ENCODE data around the gene C1QL2. TPM values are rescaled to one million over a fixed set of nuclear protein-coding genes. Genes with fewer than 3 reads are reported as not detected.
A peak's percentile ranks its signal among the peaks of the same experiment; 100 is the strongest.

The C1QL2 gene
- total and polyA plus RNA-seq, 2 experiments from 2014 or later = 0.69 to 0.87 TPM

DNA sequence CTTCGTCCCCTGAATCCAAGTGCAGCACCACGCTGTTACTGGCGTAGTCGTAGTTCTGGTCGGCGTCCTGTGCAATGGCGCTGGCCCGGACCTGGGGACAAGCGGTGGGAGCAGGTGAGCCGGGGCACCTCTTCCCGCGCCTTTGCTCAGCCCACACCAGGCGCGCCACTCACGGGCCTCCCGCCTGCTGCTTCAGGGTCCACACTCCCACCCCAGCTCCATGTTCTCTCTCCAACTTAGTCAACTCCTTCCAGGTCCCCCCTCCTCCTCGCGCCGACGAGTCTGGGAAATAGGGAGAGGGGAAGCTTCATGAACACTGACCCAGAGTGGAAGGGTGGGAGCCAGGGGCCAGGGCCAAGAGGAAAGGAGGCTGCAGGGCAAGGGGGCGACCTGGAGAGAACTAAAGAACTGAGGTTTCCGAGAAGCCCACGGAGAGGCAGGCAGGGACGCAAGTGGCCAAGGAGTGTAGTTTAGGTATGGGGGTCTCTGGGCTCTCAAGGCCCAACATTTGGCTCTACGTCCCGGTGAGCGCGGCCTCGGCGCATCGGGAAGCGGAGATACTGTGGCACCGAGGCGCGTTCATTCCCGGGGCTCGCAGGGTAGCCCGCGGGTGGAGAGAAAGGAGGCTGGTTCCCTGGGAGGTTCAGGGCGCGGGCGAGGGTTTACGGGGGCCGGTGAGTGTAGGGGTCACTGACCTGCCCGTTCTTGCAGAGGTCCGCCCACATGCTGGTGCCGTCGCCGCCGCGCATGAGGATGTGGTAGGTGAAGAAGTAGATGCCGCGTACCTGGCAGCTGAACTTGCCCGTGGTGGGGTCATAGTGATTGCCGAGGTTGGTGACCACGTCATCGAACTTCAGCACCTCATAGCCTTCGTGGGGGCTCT, 1.4 kb downstream of the C1QL2 start:
- Histone ChIP-seq H2AFZ (peak overlapping the region; percentile 96), H4K20me1 (replicated peaks; ENCODE audit: insufficient read depth) (no peaks in the 10 kb centered on the region), H3K79me2 (replicated peaks; ENCODE audit: insufficient read depth) (no peaks in the 10 kb centered on the region), H3K27me3 (ENCODE audit: insufficient read depth) (peaks cover 58% of the 10 kb centered on the region), H3K4me1 (ENCODE audit: insufficient read depth) (peaks cover 21% of the 10 kb centered on the region), H3K4me2 (peak overlapping the region; percentile 94), H3K4me3 (peak overlapping the region; percentile 88), H3F3A (replicated peaks; ENCODE audit: low read depth) (no peaks in the 10 kb centered on the region; the same call in 1 of the 2 replicates), H3K9me2 (ENCODE audit: insufficient read depth) (no peaks in the 10 kb centered on the region), H3K27ac (ENCODE audit: low read depth) (no peak overlapping the region), H3K36me3 (ENCODE audit: insufficient read depth) (no peaks in the 10 kb centered on the region)
- TF ChIP-seq EZH2 (IDR thresholded peaks at IDR 0.05; ENCODE audit: low read depth, unreplicated experiment) (peak; percentile 65), CREB1 (CRISPR knock-in tag; IDR thresholded peaks at IDR 0.05; ENCODE audit: low read depth) (no peak)
- DNase-seq (ENCODE audit: low spot score) = peak; percentile 57
- H3K27ac Mint-ChIP-seq = no peak overlapping the region; the same call in 1 of the 2 replicates
- no peaks in the 10 kb centered on the region; the same call in 2 of the 3 replicates for H3K9me3 Mint-ChIP-seq
- H3K36me3 Mint-ChIP-seq (ENCODE audit: low read depth) = no peaks in the 10 kb centered on the region
- H3K4me1 Mint-ChIP-seq = peaks cover 29% of the 10 kb centered on the region
- peak overlapping the region; percentile 93 for H3K4me3 Mint-ChIP-seq
- ATAC-seq = peak; percentile 13
- peaks cover 49% of the 10 kb centered on the region for H3K27me3 Mint-ChIP-seq (ENCODE audit: insufficient read depth, low read depth, poor library complexity)

DNA sequence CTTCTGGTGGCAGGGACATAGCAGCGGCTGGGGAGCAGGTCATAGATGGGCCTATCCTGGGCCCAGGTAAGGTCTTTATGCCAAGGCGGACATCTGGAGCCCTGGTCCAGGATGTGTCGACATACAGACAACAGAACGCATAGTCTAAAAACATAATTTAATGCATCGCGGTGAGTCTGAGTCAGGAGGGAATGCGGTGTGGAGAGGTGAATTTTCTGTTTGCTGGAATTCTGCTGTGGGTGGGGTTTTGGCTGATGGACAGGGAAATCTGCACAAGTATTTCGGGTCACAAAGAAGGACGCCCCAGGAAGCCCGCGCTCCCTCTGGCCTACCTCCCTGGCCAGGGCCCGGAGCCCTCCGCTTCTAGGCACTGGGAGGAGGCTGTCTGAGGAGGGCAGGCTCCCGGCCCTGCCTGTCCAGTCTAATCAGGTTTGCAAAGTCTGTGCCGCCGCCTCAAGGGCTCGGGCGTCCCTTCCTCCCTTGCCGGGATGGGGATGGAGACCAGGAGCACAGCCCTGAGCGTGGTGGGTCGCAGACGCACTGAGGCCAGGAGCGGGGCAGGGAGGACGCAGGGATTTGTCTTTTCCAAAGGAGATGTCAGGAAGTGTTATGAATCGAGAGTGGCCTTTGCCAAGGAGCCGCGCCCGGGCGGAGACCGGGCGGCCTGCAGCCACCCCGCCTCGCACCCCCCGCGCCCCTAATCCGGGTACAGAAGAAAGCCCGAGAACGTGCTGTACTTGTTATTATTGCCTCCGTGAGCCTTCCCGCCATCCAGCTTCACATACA, 2.3 kb downstream of the C1QL2 start:
- H3K4me3 Mint-ChIP-seq = peak overlapping the region; percentile 93
- Histone ChIP-seq H3K27me3 (ENCODE audit: insufficient read depth) (peaks cover 57% of the 10 kb centered on the region), H2AFZ (peak overlapping the region; percentile 96), H4K20me1 (replicated peaks; ENCODE audit: insufficient read depth) (no peaks in the 10 kb centered on the region), H3K79me2 (replicated peaks; ENCODE audit: insufficient read depth) (no peaks in the 10 kb centered on the region), H3K4me3 (peak overlapping the region; percentile 88), H3K4me1 (ENCODE audit: insufficient read depth) (peaks cover 21% of the 10 kb centered on the region), H3K4me2 (peak overlapping the region; percentile 94), H3K9me2 (ENCODE audit: insufficient read depth) (no peaks in the 10 kb centered on the region), H3K36me3 (ENCODE audit: insufficient read depth) (no peaks in the 10 kb centered on the region), H3K27ac (ENCODE audit: low read depth) (peak overlapping the region; percentile 80; the same call in 1 of the 2 replicates), H3F3A (replicated peaks; ENCODE audit: low read depth) (no peaks in the 10 kb centered on the region; the same call in 1 of the 2 replicates)
- DNase-seq (ENCODE audit: low spot score) = peak; percentile 72
- peaks cover 29% of the 10 kb centered on the region for H3K4me1 Mint-ChIP-seq
- peaks cover 47% of the 10 kb centered on the region for H3K27me3 Mint-ChIP-seq (ENCODE audit: insufficient read depth, low read depth, poor library complexity)
- H3K27ac Mint-ChIP-seq = no peak overlapping the region; the same call in 1 of the 2 replicates
- no peaks in the 10 kb centered on the region; the same call in 2 of the 3 replicates for H3K9me3 Mint-ChIP-seq
- ATAC-seq = peak; percentile 61
- no peaks in the 10 kb centered on the region for H3K36me3 Mint-ChIP-seq (ENCODE audit: low read depth)
- TF ChIP-seq ZNF331 (CRISPR knock-in tag; IDR thresholded peaks at IDR 0.05; ENCODE audit: low read depth) (no peak), NANOG (IDR thresholded peaks at IDR 0.05; ENCODE audit: borderline replicate concordance) (no peak), STAT1 (IDR thresholded peaks at IDR 0.05; ENCODE audit: unreplicated experiment) (no peak), JUNB (IDR thresholded peaks at IDR 0.05; ENCODE audit: unreplicated experiment) (no peak)
- TF ChIP-seq, protein P1, sequence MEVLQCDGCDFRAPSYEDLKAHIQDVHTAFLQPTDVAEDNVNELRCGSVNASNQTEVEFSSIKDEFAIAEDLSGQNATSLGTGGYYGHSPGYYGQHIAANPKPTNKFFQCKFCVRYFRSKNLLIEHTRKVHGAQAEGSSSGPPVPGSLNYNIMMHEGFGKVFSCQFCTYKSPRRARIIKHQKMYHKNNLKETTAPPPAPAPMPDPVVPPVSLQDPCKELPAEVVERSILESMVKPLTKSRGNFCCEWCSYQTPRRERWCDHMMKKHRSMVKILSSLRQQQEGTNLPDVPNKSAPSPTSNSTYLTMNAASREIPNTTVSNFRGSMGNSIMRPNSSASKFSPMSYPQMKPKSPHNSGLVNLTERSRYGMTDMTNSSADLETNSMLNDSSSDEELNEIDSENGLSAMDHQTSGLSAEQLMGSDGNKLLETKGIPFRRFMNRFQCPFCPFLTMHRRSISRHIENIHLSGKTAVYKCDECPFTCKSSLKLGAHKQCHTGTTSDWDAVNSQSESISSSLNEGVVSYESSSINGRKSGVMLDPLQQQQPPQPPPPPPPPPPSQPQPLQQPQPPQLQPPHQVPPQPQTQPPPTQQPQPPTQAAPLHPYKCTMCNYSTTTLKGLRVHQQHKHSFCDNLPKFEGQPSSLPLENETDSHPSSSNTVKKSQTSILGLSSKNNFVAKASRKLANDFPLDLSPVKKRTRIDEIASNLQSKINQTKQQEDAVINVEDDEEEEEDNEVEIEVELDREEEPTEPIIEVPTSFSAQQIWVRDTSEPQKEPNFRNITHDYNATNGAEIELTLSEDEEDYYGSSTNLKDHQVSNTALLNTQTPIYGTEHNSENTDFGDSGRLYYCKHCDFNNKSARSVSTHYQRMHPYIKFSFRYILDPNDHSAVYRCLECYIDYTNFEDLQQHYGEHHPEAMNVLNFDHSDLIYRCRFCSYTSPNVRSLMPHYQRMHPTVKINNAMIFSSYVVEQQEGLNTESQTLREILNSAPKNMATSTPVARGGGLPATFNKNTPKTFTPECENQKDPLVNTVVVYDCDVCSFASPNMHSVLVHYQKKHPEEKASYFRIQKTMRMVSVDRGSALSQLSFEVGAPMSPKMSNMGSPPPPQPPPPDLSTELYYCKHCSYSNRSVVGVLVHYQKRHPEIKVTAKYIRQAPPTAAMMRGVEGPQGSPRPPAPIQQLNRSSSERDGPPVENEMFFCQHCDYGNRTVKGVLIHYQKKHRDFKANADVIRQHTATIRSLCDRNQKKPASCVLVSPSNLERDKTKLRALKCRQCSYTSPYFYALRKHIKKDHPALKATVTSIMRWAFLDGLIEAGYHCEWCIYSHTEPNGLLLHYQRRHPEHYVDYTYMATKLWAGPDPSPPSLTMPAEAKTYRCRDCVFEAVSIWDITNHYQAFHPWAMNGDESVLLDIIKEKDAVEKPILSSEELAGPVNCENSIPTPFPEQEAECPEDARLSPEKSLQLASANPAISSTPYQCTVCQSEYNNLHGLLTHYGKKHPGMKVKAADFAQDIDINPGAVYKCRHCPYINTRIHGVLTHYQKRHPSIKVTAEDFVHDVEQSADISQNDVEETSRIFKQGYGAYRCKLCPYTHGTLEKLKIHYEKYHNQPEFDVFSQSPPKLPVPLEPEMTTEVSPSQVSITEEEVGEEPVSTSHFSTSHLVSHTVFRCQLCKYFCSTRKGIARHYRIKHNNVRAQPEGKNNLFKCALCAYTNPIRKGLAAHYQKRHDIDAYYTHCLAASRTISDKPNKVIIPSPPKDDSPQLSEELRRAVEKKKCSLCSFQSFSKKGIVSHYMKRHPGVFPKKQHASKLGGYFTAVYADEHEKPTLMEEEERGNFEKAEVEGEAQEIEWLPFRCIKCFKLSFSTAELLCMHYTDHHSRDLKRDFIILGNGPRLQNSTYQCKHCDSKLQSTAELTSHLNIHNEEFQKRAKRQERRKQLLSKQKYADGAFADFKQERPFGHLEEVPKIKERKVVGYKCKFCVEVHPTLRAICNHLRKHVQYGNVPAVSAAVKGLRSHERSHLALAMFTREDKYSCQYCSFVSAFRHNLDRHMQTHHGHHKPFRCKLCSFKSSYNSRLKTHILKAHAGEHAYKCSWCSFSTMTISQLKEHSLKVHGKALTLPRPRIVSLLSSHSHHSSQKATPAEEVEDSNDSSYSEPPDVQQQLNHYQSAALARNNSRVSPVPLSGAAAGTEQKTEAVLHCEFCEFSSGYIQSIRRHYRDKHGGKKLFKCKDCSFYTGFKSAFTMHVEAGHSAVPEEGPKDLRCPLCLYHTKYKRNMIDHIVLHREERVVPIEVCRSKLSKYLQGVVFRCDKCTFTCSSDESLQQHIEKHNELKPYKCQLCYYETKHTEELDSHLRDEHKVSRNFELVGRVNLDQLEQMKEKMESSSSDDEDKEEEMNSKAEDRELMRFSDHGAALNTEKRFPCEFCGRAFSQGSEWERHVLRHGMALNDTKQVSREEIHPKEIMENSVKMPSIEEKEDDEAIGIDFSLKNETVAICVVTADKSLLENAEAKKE (CRISPR knock-in tag; IDR thresholded peaks at IDR 0.05) = no peak
- TF ChIP-seq, protein P2, sequence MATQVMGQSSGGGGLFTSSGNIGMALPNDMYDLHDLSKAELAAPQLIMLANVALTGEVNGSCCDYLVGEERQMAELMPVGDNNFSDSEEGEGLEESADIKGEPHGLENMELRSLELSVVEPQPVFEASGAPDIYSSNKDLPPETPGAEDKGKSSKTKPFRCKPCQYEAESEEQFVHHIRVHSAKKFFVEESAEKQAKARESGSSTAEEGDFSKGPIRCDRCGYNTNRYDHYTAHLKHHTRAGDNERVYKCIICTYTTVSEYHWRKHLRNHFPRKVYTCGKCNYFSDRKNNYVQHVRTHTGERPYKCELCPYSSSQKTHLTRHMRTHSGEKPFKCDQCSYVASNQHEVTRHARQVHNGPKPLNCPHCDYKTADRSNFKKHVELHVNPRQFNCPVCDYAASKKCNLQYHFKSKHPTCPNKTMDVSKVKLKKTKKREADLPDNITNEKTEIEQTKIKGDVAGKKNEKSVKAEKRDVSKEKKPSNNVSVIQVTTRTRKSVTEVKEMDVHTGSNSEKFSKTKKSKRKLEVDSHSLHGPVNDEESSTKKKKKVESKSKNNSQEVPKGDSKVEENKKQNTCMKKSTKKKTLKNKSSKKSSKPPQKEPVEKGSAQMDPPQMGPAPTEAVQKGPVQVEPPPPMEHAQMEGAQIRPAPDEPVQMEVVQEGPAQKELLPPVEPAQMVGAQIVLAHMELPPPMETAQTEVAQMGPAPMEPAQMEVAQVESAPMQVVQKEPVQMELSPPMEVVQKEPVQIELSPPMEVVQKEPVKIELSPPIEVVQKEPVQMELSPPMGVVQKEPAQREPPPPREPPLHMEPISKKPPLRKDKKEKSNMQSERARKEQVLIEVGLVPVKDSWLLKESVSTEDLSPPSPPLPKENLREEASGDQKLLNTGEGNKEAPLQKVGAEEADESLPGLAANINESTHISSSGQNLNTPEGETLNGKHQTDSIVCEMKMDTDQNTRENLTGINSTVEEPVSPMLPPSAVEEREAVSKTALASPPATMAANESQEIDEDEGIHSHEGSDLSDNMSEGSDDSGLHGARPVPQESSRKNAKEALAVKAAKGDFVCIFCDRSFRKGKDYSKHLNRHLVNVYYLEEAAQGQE (IDR thresholded peaks at IDR 0.05; ENCODE audit: unreplicated experiment) = no peak

Data from GM23338 (cell line).